Neuronal stem cell (in vitro differentiated cells): ENCODE data around the gene MRPL16.

ENCODE experiments used
- DNase-seq: peaks from one replicate; pipeline ENCODE4 v3.0.0-alpha.2; 2013; ENCODE audit warnings: low spot score
- H2AFZ ChIP-seq: one replicate; pipeline ENCODE4 v1.6.1; 2013; ENCODE audit warnings: mild to moderate bottlenecking, low read length, inconsistent platforms
- H2AK5ac ChIP-seq: 2 replicates; pipeline ENCODE4 v1.6.1; 2013; ENCODE audit warnings: low read depth, mild to moderate bottlenecking, inconsistent platforms, low read length, moderate library complexity, mixed read lengths
- H2BK120ac ChIP-seq: 2 replicates; pipeline ENCODE4 v1.6.1; 2013; ENCODE audit warnings: low read depth, mild to moderate bottlenecking, inconsistent platforms, low read length, moderate library complexity, mixed read lengths
- H2BK12ac ChIP-seq: one replicate; pipeline ENCODE4 v1.6.1; 2013; ENCODE audit warnings: low read length, inconsistent platforms
- H2BK15ac ChIP-seq: 2 replicates; pipeline ENCODE4 v1.6.1; 2013; ENCODE audit warnings: mild to moderate bottlenecking, low read length, inconsistent platforms, mixed read lengths
- H2BK5ac ChIP-seq: one replicate; pipeline ENCODE4 v1.6.1; 2013; ENCODE audit warnings: inconsistent platforms, mild to moderate bottlenecking, low read length, moderate library complexity
- H3K14ac ChIP-seq: one replicate; pipeline ENCODE4 v1.6.1; 2013; ENCODE audit warnings: low read length, inconsistent platforms
- H3K18ac ChIP-seq: 2 replicates; pipeline ENCODE4 v1.6.1; 2013; ENCODE audit warnings: low read length, inconsistent platforms
- H3K23ac ChIP-seq: 2 replicates; pipeline ENCODE4 v1.6.1; 2013; ENCODE audit warnings: low read depth, mild to moderate bottlenecking, mixed read lengths, low read length, inconsistent platforms; ENCODE audit not compliant: poor library complexity
- H3K27ac ChIP-seq: replicated peaks from 3 replicates; pipeline ENCODE4 v1.5.1; 2013; ENCODE audit warnings: low read length, inconsistent platforms
- H3K27me3 ChIP-seq, 3 experiments: 2 replicates each; pipeline ENCODE4 v1.6.1; 2013; ENCODE audit warnings: low read length in 3 of 3, mild to moderate bottlenecking in 2 of 3, inconsistent platforms in 1 of 3, low read depth in 1 of 3, mixed read lengths in 1 of 3, moderate library complexity in 1 of 3; ENCODE audit not compliant: control insufficient read depth in 3 of 3, insufficient read depth in 3 of 3
- H3K36me3 ChIP-seq, 2 donors: replicated peaks in 1 of 2; 2 replicates each; pipeline ENCODE4 v1.6.1; 2013; ENCODE audit warnings: low read length in 2 of 2; ENCODE audit not compliant: control insufficient read depth in 2 of 2, insufficient read depth in 2 of 2
- H3K4ac ChIP-seq: 2 replicates; pipeline ENCODE4 v1.6.1; 2013; ENCODE audit warnings: inconsistent platforms, mild to moderate bottlenecking, low read length, moderate library complexity
- H3K4me1 ChIP-seq, 2 donors: 1 replicate in 1 of 2; 2 replicates in 1 of 2; pipeline ENCODE4 v1.6.1; 2013; ENCODE audit warnings: low read length in 2 of 2, low read depth in 1 of 2; ENCODE audit not compliant: control insufficient read depth in 2 of 2, insufficient read depth in 1 of 2
- H3K4me2 ChIP-seq: one replicate; pipeline ENCODE4 v1.6.1; 2013; ENCODE audit warnings: mild to moderate bottlenecking, low read length, inconsistent platforms; ENCODE audit not compliant: insufficient read depth, poor library complexity, severe bottlenecking
- H3K4me3 ChIP-seq, 2 donors: 2 replicates each; pipeline ENCODE4 v1.5.1; 2013; ENCODE audit warnings: low read length in 2 of 2, mild to moderate bottlenecking in 2 of 2, inconsistent platforms in 1 of 2, moderate library complexity in 1 of 2
- H3K79me1 ChIP-seq: one replicate; pipeline ENCODE4 v1.6.1; 2013; ENCODE audit warnings: low read depth, mild to moderate bottlenecking, inconsistent platforms, low read length, moderate library complexity
- H3K9ac ChIP-seq: one replicate; pipeline ENCODE4 v1.6.1; 2013; ENCODE audit warnings: mild to moderate bottlenecking, low read depth, low read length, inconsistent platforms; ENCODE audit not compliant: poor library complexity
- H3K9me3 ChIP-seq, 2 donors: replicated peaks in 1 of 2; 2 replicates each; pipeline versions ENCODE3 to v1.6.1; 2013; ENCODE audit warnings: low read length in 2 of 2, mild to moderate bottlenecking in 2 of 2, inconsistent platforms in 1 of 2, low read depth in 1 of 2, mixed read lengths in 1 of 2, moderate library complexity in 1 of 2; ENCODE audit not compliant: control insufficient read depth in 2 of 2, insufficient read depth in 1 of 2
- H4K8ac ChIP-seq: one replicate; pipeline ENCODE4 v1.6.1; 2013; ENCODE audit warnings: low read depth, mild to moderate bottlenecking, inconsistent platforms, low read length, moderate library complexity
- H4K91ac ChIP-seq: one replicate; pipeline ENCODE4 v1.6.1; 2013; ENCODE audit warnings: low read length, low read depth, mild to moderate bottlenecking, inconsistent platforms; ENCODE audit not compliant: poor library complexity
- WGBS, 2 donors: extraction: QIAGEN DNeasy Blood & Tissue Kit; methylation state at CpG; one replicate each; pipeline ENCODE4 v1.1.7; 2013; ENCODE audit warnings: missing lambda C conversion rate in 2 of 2, mixed read lengths in 1 of 2; ENCODE audit not compliant: insufficient read length in 2 of 2, insufficient replicate concordance in 1 of 2; ENCODE audit errors: extremely low coverage in 2 of 2; 5-methylcytosine and 5-hydroxymethylcytosine counted together

MRPL16 gene

DNA sequence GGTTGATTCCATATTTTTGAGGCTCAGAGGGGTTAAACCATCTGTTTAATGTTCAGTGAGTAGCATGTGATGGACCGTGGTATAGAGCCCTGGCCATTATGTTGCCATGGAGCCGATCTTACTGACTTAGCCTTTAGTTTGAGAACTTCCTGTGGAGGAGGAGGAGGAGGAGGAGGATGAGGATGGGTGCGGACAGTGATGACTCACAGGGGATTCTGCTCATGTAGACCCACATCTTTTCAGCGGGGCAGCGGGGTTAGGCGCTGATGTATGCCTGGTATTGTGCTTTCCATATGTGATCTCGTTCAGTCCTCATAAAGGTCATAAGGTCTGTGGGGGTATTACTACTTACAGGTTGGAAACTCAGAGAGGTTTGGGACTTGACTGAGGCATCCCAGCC is 41.5 kb downstream of the MRPL16 start:
- H3K18ac ChIP-seq, result no peak overlapping the region
- H3K9me3 ChIP-seq, result no peaks in the 10 kb centered on the region
- H3K14ac ChIP-seq, result no peak overlapping the region
- peaks cover 0 to 1% of the 10 kb centered on the region in 2 donors for H3K36me3 ChIP-seq
- no peak overlapping the region for H3K4me3 ChIP-seq
- H2BK5ac ChIP-seq, result no peak overlapping the region
- H4K91ac ChIP-seq, result no peak overlapping the region
- no peak overlapping the region for H2AK5ac ChIP-seq
- H2BK15ac ChIP-seq, result no peak overlapping the region
- no CpG with 5 or more reads among the region's 7 CpGs for WGBS, 2 donors
- no peak overlapping the region for H2BK120ac ChIP-seq
- H4K8ac ChIP-seq, result no peak overlapping the region
- no peak overlapping the region for H2BK12ac ChIP-seq
- no peaks in the 10 kb centered on the region for H3K79me1 ChIP-seq
- peaks cover 4 to 7% of the 10 kb centered on the region in 2 donors for H3K4me1 ChIP-seq
- H3K4me2 ChIP-seq, result no peak overlapping the region
- H3K23ac ChIP-seq, result no peak overlapping the region
- H2AFZ ChIP-seq, result no peak overlapping the region
- H3K4ac ChIP-seq, result no peak overlapping the region
- H3K27ac ChIP-seq, result no peak overlapping the region
- no peak overlapping the region for H3K9ac ChIP-seq
- no peak for DNase-seq
- H3K27me3 ChIP-seq, result no peaks in the 10 kb centered on the region

DNA sequence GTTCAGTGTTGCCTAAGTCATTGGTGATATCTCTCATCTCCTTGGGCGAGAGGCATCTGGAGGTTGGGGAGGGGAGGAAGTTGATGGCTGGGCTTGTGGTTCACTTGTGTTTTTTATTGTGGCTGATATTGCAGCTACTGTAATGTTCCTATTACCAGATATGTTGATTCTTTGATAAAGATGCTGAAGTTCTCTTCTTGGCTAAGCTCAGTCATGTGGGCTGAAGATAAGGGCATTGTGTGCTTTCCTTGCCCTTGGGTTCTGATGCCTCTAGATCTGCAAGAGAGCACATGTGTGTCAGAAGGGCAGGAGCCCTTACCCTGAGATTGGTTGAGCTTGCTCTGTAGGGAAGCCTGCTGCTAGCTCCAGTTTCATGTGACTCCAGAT is 43.4 kb downstream of the MRPL16 start:
- no peak overlapping the region for H3K4me2 ChIP-seq
- H3K14ac ChIP-seq, result no peak overlapping the region
- no peaks in the 10 kb centered on the region for H3K79me1 ChIP-seq
- H2BK12ac ChIP-seq, result no peak overlapping the region
- no peak overlapping the region for H4K8ac ChIP-seq
- H2BK5ac ChIP-seq, result no peak overlapping the region
- no peak overlapping the region for H3K23ac ChIP-seq
- H3K4me1 ChIP-seq, result peaks cover 4 to 7% of the 10 kb centered on the region in 2 donors
- WGBS, 2 donors, result no CpG with 5 or more reads among the region's 1 CpG
- no peak overlapping the region for H2AFZ ChIP-seq
- no peaks in the 10 kb centered on the region for H3K36me3 ChIP-seq
- no peak overlapping the region for H3K27ac ChIP-seq
- no peak overlapping the region for H2BK15ac ChIP-seq
- no peak overlapping the region for H3K18ac ChIP-seq
- no peak for DNase-seq
- H3K9ac ChIP-seq, result no peak overlapping the region
- H3K4me3 ChIP-seq, result no peak overlapping the region
- no peak overlapping the region for H3K4ac ChIP-seq
- H2BK120ac ChIP-seq, result no peak overlapping the region
- H4K91ac ChIP-seq, result no peak overlapping the region
- no peaks in the 10 kb centered on the region for H3K9me3 ChIP-seq
- no peaks in the 10 kb centered on the region for H3K27me3 ChIP-seq
- H2AK5ac ChIP-seq, result no peak overlapping the region

GRCh38 chr11:59766542-59767224 is 43.9 kb downstream of the MRPL16 start:
- Histone ChIP-seq H3K27ac (no peak overlapping the region), H3K18ac (no peak overlapping the region), H2AFZ (peak overlapping the region; percentile 28), H3K9ac (no peak overlapping the region), H3K23ac (no peak overlapping the region), H2BK5ac (no peak overlapping the region), H3K4ac (no peak overlapping the region), H3K36me3 (no peaks in the 10 kb centered on the region), H3K79me1 (no peaks in the 10 kb centered on the region), H2BK15ac (no peak overlapping the region), H3K4me1 (peaks cover 4 to 7% of the 10 kb centered on the region in 2 donors), H3K14ac (no peak overlapping the region), H2BK12ac (no peak overlapping the region), H3K27me3 (no peaks in the 10 kb centered on the region), H2BK120ac (no peak overlapping the region), H3K4me3 (no peak overlapping the region), H3K4me2 (no peak overlapping the region), H3K9me3 (no peaks in the 10 kb centered on the region), H2AK5ac (no peak overlapping the region), H4K8ac (no peak overlapping the region), H4K91ac (no peak overlapping the region)
- WGBS, 2 donors, result no CpG with 5 or more reads among the region's 6 CpGs
- no peak for DNase-seq

GRCh38 chr11:59765068-59765735 is 45.4 kb downstream of the MRPL16 start:
- H3K14ac ChIP-seq, result no peak overlapping the region
- H3K36me3 ChIP-seq, result no peaks in the 10 kb centered on the region
- H3K4me2 ChIP-seq, result no peak overlapping the region
- peaks cover 0 to 2% (median 0%) of the 10 kb centered on the region in 3 experiments for H3K27me3 ChIP-seq
- no CpG with 5 or more reads among the region's 4 CpGs for WGBS, 2 donors
- H2BK5ac ChIP-seq, result no peak overlapping the region
- H2BK120ac ChIP-seq, result no peak overlapping the region
- no peaks in the 10 kb centered on the region for H3K79me1 ChIP-seq
- H3K9me3 ChIP-seq, result no peaks in the 10 kb centered on the region
- H3K23ac ChIP-seq, result no peak overlapping the region
- no peak overlapping the region for H3K18ac ChIP-seq
- no peak overlapping the region for H2BK12ac ChIP-seq
- no peak overlapping the region for H2AK5ac ChIP-seq
- no peak overlapping the region for H2BK15ac ChIP-seq
- no peak overlapping the region for H4K8ac ChIP-seq
- H2AFZ ChIP-seq, result no peak overlapping the region
- no peak overlapping the region for H3K4me3 ChIP-seq
- H3K4ac ChIP-seq, result no peak overlapping the region
- H3K9ac ChIP-seq, result no peak overlapping the region
- DNase-seq, result no peak
- no peak overlapping the region for H3K27ac ChIP-seq
- no peak overlapping the region for H4K91ac ChIP-seq
- H3K4me1 ChIP-seq, result peaks cover 4 to 7% of the 10 kb centered on the region in 2 donors
